ENCODE data around the gene LRRC58. TPM values are rescaled to one million over a fixed set of nuclear protein-coding genes. Genes with fewer than 3 reads are reported as not detected.

Gene LRRC58
- total RNA-seq, 4 donors from 2014 or later: 18.6 to 24.8 (median 21.9) TPM

DNA sequence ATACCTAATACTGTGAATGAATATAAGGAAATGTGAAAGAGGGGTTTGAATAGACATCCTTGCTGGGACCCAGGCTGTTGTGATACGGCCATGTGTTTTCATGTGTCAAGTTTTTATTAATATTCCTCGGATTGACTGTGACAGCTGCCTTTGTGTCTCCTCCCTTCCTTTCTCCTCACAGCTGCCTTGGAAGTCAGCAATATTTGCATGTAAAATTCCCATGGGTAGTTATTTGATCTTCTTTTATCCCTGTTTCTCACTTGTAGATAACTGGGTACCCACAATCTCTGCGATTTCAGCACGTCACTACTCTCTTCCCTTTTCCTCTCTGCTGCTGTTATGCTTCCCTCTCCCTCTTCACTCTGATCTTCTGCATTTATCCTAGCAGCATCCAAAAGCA is 73.5 kb downstream of the LRRC58 start:
- Histone ChIP-seq H3K4me3 (no peak overlapping the region), H3K27ac (no peak overlapping the region), H3K36me3 (no peaks in the 10 kb centered on the region), H3K9me3 (no peaks in the 10 kb centered on the region), H3K4me1 (no peaks in the 10 kb centered on the region), H3K27me3 (no peaks in the 10 kb centered on the region)
- no peak for TF ChIP-seq POLR2A (IDR thresholded peaks at IDR 0.05)
- TF ChIP-seq, protein P1, sequence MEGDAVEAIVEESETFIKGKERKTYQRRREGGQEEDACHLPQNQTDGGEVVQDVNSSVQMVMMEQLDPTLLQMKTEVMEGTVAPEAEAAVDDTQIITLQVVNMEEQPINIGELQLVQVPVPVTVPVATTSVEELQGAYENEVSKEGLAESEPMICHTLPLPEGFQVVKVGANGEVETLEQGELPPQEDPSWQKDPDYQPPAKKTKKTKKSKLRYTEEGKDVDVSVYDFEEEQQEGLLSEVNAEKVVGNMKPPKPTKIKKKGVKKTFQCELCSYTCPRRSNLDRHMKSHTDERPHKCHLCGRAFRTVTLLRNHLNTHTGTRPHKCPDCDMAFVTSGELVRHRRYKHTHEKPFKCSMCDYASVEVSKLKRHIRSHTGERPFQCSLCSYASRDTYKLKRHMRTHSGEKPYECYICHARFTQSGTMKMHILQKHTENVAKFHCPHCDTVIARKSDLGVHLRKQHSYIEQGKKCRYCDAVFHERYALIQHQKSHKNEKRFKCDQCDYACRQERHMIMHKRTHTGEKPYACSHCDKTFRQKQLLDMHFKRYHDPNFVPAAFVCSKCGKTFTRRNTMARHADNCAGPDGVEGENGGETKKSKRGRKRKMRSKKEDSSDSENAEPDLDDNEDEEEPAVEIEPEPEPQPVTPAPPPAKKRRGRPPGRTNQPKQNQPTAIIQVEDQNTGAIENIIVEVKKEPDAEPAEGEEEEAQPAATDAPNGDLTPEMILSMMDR (IDR thresholded peaks at IDR 0.05): no peak
- no peak for DNase-seq

DNA sequence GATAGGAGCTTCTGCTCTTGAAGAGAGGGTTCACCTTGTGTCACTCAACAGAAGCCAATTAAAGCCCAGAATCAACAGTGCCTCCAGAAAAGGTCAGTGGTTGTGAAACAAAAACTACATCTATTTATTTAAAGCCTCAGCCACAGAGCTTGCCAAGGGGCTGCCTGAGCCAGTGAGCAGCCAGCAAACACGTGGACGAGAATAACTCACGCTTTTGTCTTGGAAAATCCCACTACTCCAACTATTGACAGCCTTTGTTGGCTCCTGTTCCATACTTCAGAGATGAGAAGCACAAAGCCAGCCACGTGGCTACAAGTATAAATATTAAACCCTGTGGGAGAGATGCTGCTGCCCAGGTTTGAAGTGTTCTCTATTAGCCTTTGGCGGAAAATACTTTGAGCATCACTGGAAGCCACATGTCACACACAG is 74.4 kb downstream of the LRRC58 start:
- Histone ChIP-seq H3K4me3 (no peak overlapping the region), H3K9me3 (no peaks in the 10 kb centered on the region), H3K36me3 (no peaks in the 10 kb centered on the region), H3K27ac (no peak overlapping the region), H3K27me3 (no peaks in the 10 kb centered on the region), H3K4me1 (no peaks in the 10 kb centered on the region)
- TF ChIP-seq POLR2A (IDR thresholded peaks at IDR 0.05): no peak
- TF ChIP-seq, protein P1 (IDR thresholded peaks at IDR 0.05): no peak
- DNase-seq: no peak

Other genes with a start within 250 kb of the LRRC58 start
- not detected for gene GPR156, start 64.1 kb downstream of the LRRC58 start, total RNA-seq
- gene FSTL1, start 101.6 kb upstream of the LRRC58 start, total RNA-seq: 10 to 100 TPM; 22.2 to 84.2 (median 59.8) TPM
- gene NDUFB4, start 247.0 kb upstream of the LRRC58 start, total RNA-seq: 100 to 1,000 TPM in 1 of 4 donors, 10 to 100 TPM in 3; 43.7 to 156 (median 79.6) TPM